ENCODE measurements around the gene CABP4. TPM values are rescaled to one million over a fixed set of nuclear protein-coding genes. Genes with fewer than 3 reads are reported as not detected.

Gene CABP4
- total and polyA plus RNA-seq, 2 donors (not counting 1 experiment from before 2014, with no cell fraction given): 3.2 to 5.2 TPM

- H4K20me1 ChIP-seq (ENCODE audit: control insufficient read depth, insufficient read depth, low read length, poor library complexity, severe bottlenecking): peaks cover 57% of the 10 kb centered on the region
Observed at GRCh38 chr11:67499808-67500483, 44.8 kb downstream of the CABP4 start.

DNA sequence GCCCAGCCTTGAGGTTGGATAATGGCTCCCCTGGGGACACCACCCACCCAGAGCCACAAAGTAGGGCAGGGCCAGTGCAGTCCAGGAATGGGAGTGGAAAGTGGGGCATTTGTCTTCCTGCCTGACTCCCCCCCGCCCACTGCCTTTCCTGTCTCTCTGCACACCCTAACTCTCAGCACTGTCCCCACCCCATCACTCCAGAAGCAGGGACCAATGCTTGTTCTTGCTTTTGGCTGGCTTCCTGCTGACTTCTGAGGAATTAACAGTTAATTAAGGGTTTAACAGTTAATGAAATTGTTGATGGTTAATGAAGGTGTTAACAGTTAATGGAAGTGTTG lies 45.3 kb downstream of the CABP4 start:
- no peaks in the 10 kb centered on the region for H3K9me3 Mint-ChIP-seq (ENCODE audit: insufficient read depth)
- H3K27ac Mint-ChIP-seq: no peak overlapping the region
- ChIA-PET CTCF (no interaction called here), POLR2A (interaction anchor here (0.5 kb wide), 1 partner anchor 79 kb away, joined by 4 read pairs; no protein-coding TSS in a partner anchor)
- H3K27me3 ChIP-seq (replicated peaks in 1 of 4; ENCODE audit: control extremely low read depth in 1 of 4, control insufficient read depth in 3 of 4, insufficient read depth in 4 of 4, low read length in 3 of 4): no peaks in the 10 kb centered on the region
- ATAC-seq (ENCODE audit: low read depth) (no peak), DNase-seq (no peak)
- peaks cover 39% of the 10 kb centered on the region for H3K79me2 ChIP-seq (ENCODE audit: control insufficient read depth, insufficient read depth, low read length)
- H3K36me3 ChIP-seq (replicated peaks in 1 of 2; ENCODE audit: control extremely low read depth in 1 of 2, control insufficient read depth in 1 of 2, extremely low read depth in 1 of 2, insufficient read depth in 2 of 2, low read length in 1 of 2): peaks cover 0 to 72% of the 10 kb centered on the region in 2 experiments
- no peak overlapping the region for H3K4me3 ChIP-seq (ENCODE audit: control extremely low read depth in 1 of 5, extremely low read depth in 1 of 5, insufficient read depth in 1 of 5, low read depth in 2 of 5, low read length in 4 of 5)
- WGBS (ENCODE audit: insufficient coverage): no CpG with 5 or more reads among the region's 1 CpG
- H3K4me2 ChIP-seq (replicated peaks; ENCODE audit: low read depth, low read length, poor library complexity, severe bottlenecking): no peak overlapping the region
- H3K27ac ChIP-seq (ENCODE audit: low read length in 2 of 2): no peak overlapping the region
- no peak overlapping the region for H3K4me3 Mint-ChIP-seq
- peaks cover 12 to 18% of the 10 kb centered on the region in 2 donors for H3K4me1 ChIP-seq (ENCODE audit: control insufficient read depth in 2 of 2, insufficient read depth in 2 of 2, low read length in 2 of 2)
- H3K9ac ChIP-seq (ENCODE audit: low read length): no peak overlapping the region
- H3K9me3 ChIP-seq (ENCODE audit: control extremely low read depth in 1 of 3, control insufficient read depth in 2 of 3, insufficient read depth in 1 of 3, low read length in 2 of 3): no peaks in the 10 kb centered on the region
- H4K20me1 ChIP-seq (ENCODE audit: control insufficient read depth, insufficient read depth, low read length, poor library complexity, severe bottlenecking): peaks cover 60% of the 10 kb centered on the region
- no peak for TF ChIP-seq EZH2 (IDR thresholded peaks at IDR 0.05; ENCODE audit: borderline replicate concordance, insufficient read depth, low read depth, low read length, poor library complexity, severe bottlenecking)
- TF ChIP-seq, protein P1, sequence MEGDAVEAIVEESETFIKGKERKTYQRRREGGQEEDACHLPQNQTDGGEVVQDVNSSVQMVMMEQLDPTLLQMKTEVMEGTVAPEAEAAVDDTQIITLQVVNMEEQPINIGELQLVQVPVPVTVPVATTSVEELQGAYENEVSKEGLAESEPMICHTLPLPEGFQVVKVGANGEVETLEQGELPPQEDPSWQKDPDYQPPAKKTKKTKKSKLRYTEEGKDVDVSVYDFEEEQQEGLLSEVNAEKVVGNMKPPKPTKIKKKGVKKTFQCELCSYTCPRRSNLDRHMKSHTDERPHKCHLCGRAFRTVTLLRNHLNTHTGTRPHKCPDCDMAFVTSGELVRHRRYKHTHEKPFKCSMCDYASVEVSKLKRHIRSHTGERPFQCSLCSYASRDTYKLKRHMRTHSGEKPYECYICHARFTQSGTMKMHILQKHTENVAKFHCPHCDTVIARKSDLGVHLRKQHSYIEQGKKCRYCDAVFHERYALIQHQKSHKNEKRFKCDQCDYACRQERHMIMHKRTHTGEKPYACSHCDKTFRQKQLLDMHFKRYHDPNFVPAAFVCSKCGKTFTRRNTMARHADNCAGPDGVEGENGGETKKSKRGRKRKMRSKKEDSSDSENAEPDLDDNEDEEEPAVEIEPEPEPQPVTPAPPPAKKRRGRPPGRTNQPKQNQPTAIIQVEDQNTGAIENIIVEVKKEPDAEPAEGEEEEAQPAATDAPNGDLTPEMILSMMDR (IDR thresholded peaks at IDR 0.05): no peak
- peaks cover 22% of the 10 kb centered on the region for H3K4me1 Mint-ChIP-seq
- H3K27me3 Mint-ChIP-seq: no peaks in the 10 kb centered on the region
- intact Hi-C loops (cut with micrococcal nuclease): no loop called here
- H2AFZ ChIP-seq (ENCODE audit: insufficient read depth, low read depth, low read length, poor library complexity, severe bottlenecking): no peak overlapping the region

More at GRCh38 chr11:67499808-67500483, 44.8 kb downstream of the CABP4 start:
- H3K9me3 Mint-ChIP-seq (ENCODE audit: insufficient read depth): no peaks in the 10 kb centered on the region
- POLR2A ChIA-PET: interaction anchor here (0.5 kb wide), 1 partner anchor 79 kb away, joined by 4 read pairs; no protein-coding TSS in a partner anchor
- DNase-seq (no peak), ATAC-seq (ENCODE audit: low read depth) (no peak)
- CTCF ChIA-PET: no interaction called here
- Histone ChIP-seq H3K9me3 (ENCODE audit: control extremely low read depth in 1 of 3, control insufficient read depth in 2 of 3, insufficient read depth in 1 of 3, low read length in 2 of 3) (no peaks in the 10 kb centered on the region), H3K4me1 (ENCODE audit: control insufficient read depth in 2 of 2, insufficient read depth in 2 of 2, low read length in 2 of 2) (peaks cover 11 to 16% of the 10 kb centered on the region in 2 donors), H3K4me3 (ENCODE audit: control extremely low read depth in 1 of 5, extremely low read depth in 1 of 5, insufficient read depth in 1 of 5, low read depth in 2 of 5, low read length in 4 of 5) (no peak overlapping the region), H3K27ac (ENCODE audit: low read length in 2 of 2) (no peak overlapping the region), H3K9ac (ENCODE audit: low read length) (no peak overlapping the region), H3K27me3 (replicated peaks in 1 of 4; ENCODE audit: control extremely low read depth in 1 of 4, control insufficient read depth in 3 of 4, insufficient read depth in 4 of 4, low read length in 3 of 4) (no peaks in the 10 kb centered on the region), H2AFZ (ENCODE audit: insufficient read depth, low read depth, low read length, poor library complexity, severe bottlenecking) (no peak overlapping the region), H3K4me2 (replicated peaks; ENCODE audit: low read depth, low read length, poor library complexity, severe bottlenecking) (no peak overlapping the region), H3K36me3 (replicated peaks in 1 of 2; ENCODE audit: control extremely low read depth in 1 of 2, control insufficient read depth in 1 of 2, extremely low read depth in 1 of 2, insufficient read depth in 2 of 2, low read length in 1 of 2) (peaks cover 0 to 77% of the 10 kb centered on the region in 2 experiments), H3K79me2 (ENCODE audit: control insufficient read depth, insufficient read depth, low read length) (peaks cover 38% of the 10 kb centered on the region)
- no peak overlapping the region for H3K4me3 Mint-ChIP-seq
- intact Hi-C loops (cut with micrococcal nuclease): no loop called here
- no peaks in the 10 kb centered on the region for H3K27me3 Mint-ChIP-seq
- H3K4me1 Mint-ChIP-seq: peaks cover 20% of the 10 kb centered on the region
- WGBS (ENCODE audit: insufficient coverage): 97% methylated on average over 20 of the region's 26 CpGs
- TF ChIP-seq EZH2 (IDR thresholded peaks at IDR 0.05; ENCODE audit: borderline replicate concordance, insufficient read depth, low read depth, low read length, poor library complexity, severe bottlenecking): no peak
- TF ChIP-seq, protein P1 (IDR thresholded peaks at IDR 0.05): no peak
- H3K27ac Mint-ChIP-seq: no peak overlapping the region

Measured in B cell (primary cell).